GM19397 (cell line): Measurements from ENCODE around the gene TMED10.

Source experiments
- ATAC-seq: cut with Tn5 transposase; IDR thresholded peaks from one replicate; pipeline ENCODE4 v1.9.1; 2021; ENCODE audit warnings: mild to moderate bottlenecking, moderate library complexity; ENCODE audit not compliant: unreplicated experiment

TMED10 gene

DNA sequence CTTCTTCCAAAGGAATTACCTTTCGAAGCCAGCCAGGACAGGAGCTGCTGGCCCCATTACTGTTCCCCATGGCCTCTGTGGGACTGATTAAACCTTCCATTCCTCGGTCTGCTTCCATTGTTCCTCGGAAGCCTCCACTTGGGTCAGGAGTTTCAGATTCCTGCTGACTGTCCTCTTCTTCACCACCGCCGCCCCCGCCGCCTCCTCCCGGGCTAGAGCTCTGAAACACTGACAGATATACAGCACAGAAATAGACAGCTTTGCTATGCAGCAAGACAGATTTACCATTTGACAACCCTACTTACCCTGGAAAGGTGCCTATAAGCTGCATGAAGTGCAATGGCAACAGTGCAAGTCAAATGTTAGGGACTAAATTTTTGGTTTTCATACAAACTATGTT, 85.2 kb downstream of the TMED10 start:
- ATAC-seq: no peak

DNA sequence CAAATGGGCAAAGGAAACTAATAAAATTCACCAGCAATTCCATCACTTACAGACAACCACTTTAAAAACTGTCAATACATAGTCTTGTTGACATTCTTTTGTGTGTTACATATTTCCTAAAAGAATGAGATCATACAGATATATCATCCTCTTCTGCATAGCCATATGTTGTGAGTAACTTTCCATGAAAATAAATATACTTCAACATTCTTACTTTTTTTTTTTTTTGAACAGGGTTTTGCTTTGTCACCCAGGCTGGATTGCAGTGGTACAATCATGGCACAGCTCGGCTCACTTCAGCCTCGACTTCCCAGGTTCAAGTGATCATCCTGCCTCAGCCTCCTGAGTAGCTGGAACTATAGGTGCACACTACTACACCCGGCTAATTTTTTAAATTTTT, 86.1 kb downstream of the TMED10 start:
- ATAC-seq: no peak

GRCh38 chr14:75088566-75089373, 87.6 kb downstream of the TMED10 start:
- ATAC-seq: no peak

DNA sequence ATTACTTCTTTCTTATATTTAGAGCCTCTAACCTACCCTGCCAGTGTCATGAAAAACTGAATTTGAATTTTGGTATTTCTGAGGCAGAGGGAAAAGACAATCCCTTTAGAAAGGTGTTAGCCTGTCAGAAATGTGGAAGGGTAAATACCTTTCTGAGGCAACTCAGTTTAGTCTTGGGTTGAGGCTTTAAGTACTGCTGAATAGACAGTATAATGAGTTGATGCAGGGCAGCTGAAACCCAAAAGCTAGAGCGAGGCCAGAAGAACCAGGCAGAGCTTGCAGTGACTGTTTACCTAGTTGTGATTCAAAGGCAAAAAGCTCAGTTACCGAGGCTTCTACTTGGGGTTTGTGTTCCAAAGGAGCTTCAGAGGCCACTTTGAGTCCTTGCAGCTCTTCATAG, 88.3 kb downstream of the TMED10 start:
- no peak for ATAC-seq

- ATAC-seq: no peak
Observed at GRCh38 chr14:75084513-75084912, 91.9 kb downstream of the TMED10 start.

DNA sequence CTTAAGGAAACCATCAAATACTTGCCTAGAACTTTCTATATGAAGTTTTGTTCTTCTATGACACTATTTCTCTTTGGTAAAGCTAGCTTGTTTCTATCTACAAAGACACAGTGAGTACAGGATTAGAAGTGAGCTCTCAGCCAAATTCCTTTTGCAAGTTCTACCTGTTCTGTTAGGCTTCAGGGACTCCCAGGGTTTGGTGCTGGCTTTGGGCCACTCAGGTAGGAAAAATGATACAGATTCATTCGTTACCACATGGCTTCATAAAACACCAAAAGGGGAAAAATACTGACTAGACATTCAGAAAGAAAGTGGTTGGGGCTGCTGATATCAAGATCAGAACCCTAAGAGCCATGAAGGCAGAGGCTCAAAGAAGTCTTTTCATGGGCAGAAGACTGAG, 93.1 kb downstream of the TMED10 start:
- ATAC-seq: no peak

DNA sequence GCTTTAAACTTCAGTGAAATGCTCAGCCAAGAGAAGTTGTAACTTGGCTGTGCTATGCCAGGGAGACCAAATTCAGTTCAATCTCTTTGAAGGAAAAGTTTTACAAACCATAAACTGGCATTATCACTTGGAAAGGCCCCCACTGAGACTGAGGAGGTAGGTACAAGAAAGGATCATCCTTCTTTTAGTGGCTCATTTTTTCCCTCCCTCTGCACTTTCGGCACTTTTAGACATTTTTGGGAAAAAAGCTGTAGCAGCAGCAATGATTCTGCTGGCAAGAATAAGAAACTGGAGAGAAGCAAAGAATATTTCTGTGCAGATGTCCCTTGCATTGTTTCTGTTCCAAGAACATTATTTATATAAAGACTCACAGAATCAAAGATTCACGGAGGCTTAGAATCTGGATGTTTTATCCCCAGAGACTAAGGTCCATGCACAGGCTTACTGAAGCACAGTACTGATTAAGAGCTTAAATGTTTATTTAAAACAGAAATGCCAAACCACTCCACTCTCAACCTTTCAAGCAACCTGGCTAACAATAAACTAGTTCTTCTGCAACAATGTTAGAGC, 94.7 kb downstream of the TMED10 start:
- no peak for ATAC-seq
